HL-60 (cell line): ENCODE measurements around the gene AGAP1.

ENCODE experiments used
- DNase-seq, 2 experiments: peaks; one replicate each; pipeline ENCODE4 v3.0.0-alpha.2; 2010 to 2020; ENCODE audit warnings: low read depth in 1 of 2, low spot score in 1 of 2
- H3K27ac ChIP-seq: fragments of 250-450 bp; sonication (Bioruptor Pico); replicated peaks from 2 replicates; pipeline ENCODE4 v1.5.1; 2020; ENCODE audit warnings: mild to moderate bottlenecking, moderate library complexity
- H3K27me3 ChIP-seq: fragments of 250-450 bp; sonication (Bioruptor Pico); 2 replicates; pipeline ENCODE4 v1.5.1; 2021; ENCODE audit warnings: mild to moderate bottlenecking, moderate library complexity; ENCODE audit not compliant: insufficient read depth, poor library complexity, severe bottlenecking
- H3K4me3 ChIP-seq: replicated peaks from 2 replicates; pipeline ENCODE4 v1.5.1; 2011; ENCODE audit warnings: mild to moderate bottlenecking, control low read depth, low read length; ENCODE audit not compliant: insufficient read depth
- CTCF ChIP-seq: IDR thresholded peaks from one replicate; pipeline ENCODE4 v1.5.1; 2011; ENCODE audit warnings: low read length, control low read depth, inconsistent platforms; ENCODE audit not compliant: insufficient read depth
- GABPA ChIP-seq: IDR thresholded peaks from 2 replicates; pipeline ENCODE4 v1.6.1; 2012; ENCODE audit warnings: low read depth
- POLR2AphosphoS5 ChIP-seq: IDR thresholded peaks from 2 replicates; pipeline ENCODE4 v1.6.1; 2012; ENCODE audit warnings: low read depth
- REST ChIP-seq: IDR thresholded peaks from 2 replicates; pipeline ENCODE4 v1.6.1; 2012; ENCODE audit warnings: low read depth; ENCODE audit not compliant: insufficient replicate concordance
- SPI1 ChIP-seq: IDR thresholded peaks from 2 replicates; pipeline ENCODE4 v1.6.1; 2012; ENCODE audit warnings: low read depth, mild to moderate bottlenecking, borderline replicate concordance

The AGAP1 gene

GRCh38 chr2:236044191-236044590 is 550.3 kb downstream of the AGAP1 start:
- H3K4me3 ChIP-seq: no peak overlapping the region
- H3K27me3 ChIP-seq: no peaks in the 10 kb centered on the region
- no peak for DNase-seq
- no peak for TF ChIP-seq POLR2AphosphoS5
- TF ChIP-seq CTCF: no peak
- TF ChIP-seq REST: no peak
- TF ChIP-seq SPI1: no peak
- no peak for TF ChIP-seq GABPA
- H3K27ac ChIP-seq: no peak overlapping the region

DNA sequence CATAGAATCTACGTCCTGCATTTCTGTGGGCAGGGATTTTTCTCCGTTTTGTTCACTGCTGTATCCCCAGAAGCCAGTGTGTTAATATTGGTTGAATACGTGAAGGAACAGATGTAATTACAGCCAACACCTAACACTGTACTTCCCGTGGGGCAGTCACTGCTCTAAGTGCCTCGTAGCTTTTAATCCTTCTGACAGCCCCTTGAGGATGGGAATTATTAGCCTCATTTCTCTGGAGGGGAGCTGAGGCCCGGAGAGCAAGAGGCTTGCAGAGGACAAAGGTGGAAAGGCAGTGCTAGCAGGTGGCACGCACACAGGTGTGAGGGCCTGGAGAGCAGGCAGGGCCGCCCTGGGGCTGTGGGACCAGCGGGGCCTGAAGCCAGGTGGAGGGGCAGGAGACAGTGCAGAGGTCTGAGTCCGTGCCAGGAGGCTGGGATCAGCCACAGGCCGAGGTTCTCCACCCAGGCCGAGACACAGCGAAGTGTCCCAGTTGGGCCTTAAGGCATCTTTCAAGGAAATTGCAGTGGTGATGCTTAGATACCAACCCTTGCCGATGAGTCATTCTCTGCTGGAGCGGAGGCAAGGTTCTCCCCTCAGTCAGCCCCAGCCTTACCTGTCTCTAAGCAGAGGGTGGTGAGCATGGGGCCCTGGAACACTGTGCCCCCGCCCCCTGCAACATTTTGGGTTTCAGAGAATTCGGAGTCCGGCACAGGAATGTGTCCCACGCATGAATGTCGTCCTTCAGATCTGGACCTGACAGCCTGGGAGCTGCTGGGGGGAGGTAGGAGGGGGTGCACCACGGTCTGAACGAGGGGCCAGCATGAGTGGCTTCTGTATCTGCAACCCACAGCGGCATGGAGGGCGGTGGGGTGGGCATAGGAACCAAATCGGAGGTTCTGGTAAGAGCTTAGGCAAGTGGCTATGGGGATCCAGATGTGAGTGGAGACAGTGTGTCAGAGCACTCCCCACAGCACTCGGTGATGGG is 551.7 kb downstream of the AGAP1 start:
- Histone ChIP-seq H3K27ac (no peak overlapping the region), H3K4me3 (no peak overlapping the region), H3K27me3 (no peaks in the 10 kb centered on the region)
- TF ChIP-seq POLR2AphosphoS5 (no peak), GABPA (no peak), SPI1 (no peak), CTCF (no peak), REST (no peak)
- no peak for DNase-seq

- TF ChIP-seq SPI1 (no peak), CTCF (no peak), POLR2AphosphoS5 (no peak), GABPA (no peak), REST (no peak)
- no peak for DNase-seq
- no peaks in the 10 kb centered on the region for H3K27me3 ChIP-seq
- no peak overlapping the region for H3K27ac ChIP-seq
- H3K4me3 ChIP-seq: no peak overlapping the region
These were observed 552.9 kb downstream of the AGAP1 start for GRCh38 chr2:236046715-236047114.
